ENCODE measurements around the gene HES1. TPM values are rescaled to one million over a fixed set of nuclear protein-coding genes. Genes with fewer than 3 reads are reported as not detected.
A peak's percentile ranks its signal among the peaks of the same experiment; 100 is the strongest.

HES1 gene
- total and polyA plus RNA-seq, 2 experiments from 2014 or later, result 42.7 to 60.8 TPM

GRCh38 chr3:194103505-194103904, 32.4 kb upstream of the HES1 start (continued):
- TF ChIP-seq, protein P1, sequence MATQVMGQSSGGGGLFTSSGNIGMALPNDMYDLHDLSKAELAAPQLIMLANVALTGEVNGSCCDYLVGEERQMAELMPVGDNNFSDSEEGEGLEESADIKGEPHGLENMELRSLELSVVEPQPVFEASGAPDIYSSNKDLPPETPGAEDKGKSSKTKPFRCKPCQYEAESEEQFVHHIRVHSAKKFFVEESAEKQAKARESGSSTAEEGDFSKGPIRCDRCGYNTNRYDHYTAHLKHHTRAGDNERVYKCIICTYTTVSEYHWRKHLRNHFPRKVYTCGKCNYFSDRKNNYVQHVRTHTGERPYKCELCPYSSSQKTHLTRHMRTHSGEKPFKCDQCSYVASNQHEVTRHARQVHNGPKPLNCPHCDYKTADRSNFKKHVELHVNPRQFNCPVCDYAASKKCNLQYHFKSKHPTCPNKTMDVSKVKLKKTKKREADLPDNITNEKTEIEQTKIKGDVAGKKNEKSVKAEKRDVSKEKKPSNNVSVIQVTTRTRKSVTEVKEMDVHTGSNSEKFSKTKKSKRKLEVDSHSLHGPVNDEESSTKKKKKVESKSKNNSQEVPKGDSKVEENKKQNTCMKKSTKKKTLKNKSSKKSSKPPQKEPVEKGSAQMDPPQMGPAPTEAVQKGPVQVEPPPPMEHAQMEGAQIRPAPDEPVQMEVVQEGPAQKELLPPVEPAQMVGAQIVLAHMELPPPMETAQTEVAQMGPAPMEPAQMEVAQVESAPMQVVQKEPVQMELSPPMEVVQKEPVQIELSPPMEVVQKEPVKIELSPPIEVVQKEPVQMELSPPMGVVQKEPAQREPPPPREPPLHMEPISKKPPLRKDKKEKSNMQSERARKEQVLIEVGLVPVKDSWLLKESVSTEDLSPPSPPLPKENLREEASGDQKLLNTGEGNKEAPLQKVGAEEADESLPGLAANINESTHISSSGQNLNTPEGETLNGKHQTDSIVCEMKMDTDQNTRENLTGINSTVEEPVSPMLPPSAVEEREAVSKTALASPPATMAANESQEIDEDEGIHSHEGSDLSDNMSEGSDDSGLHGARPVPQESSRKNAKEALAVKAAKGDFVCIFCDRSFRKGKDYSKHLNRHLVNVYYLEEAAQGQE (IDR thresholded peaks at IDR 0.05; ENCODE audit: unreplicated experiment), result no peak
- TF ChIP-seq ETS1 (IDR thresholded peaks at IDR 0.05), result no peak

- Mint-ChIP-seq H3K27me3 (ENCODE audit: insufficient read depth, low read depth, poor library complexity) (peaks cover 5% of the 10 kb centered on the region), H3K9me3 (no peaks in the 10 kb centered on the region), H3K4me3 (no peak overlapping the region), H3K27ac (no peak overlapping the region), H3K36me3 (ENCODE audit: low read depth) (no peaks in the 10 kb centered on the region), H3K4me1 (peaks cover 8% of the 10 kb centered on the region)
- DNase-seq (ENCODE audit: low spot score) (no peak), ATAC-seq (peak; percentile 23; the same call in 1 of the 3 replicates)
- Histone ChIP-seq H3K36me3 (ENCODE audit: insufficient read depth) (no peaks in the 10 kb centered on the region), H2AFZ (no peak overlapping the region), H3K27me3 (ENCODE audit: insufficient read depth) (no peaks in the 10 kb centered on the region), H3K4me1 (ENCODE audit: insufficient read depth) (no peaks in the 10 kb centered on the region), H4K20me1 (replicated peaks; ENCODE audit: insufficient read depth) (no peaks in the 10 kb centered on the region), H3K4me3 (no peak overlapping the region), H3K4me2 (no peak overlapping the region), H3F3A (replicated peaks; ENCODE audit: low read depth) (no peaks in the 10 kb centered on the region), H3K9me2 (ENCODE audit: insufficient read depth) (peaks cover 3% of the 10 kb centered on the region; the same call in 1 of the 2 replicates), H3K27ac (ENCODE audit: low read depth) (no peak overlapping the region), H3K79me2 (replicated peaks; ENCODE audit: insufficient read depth) (no peaks in the 10 kb centered on the region)
- TF ChIP-seq POLR2AphosphoS5 (IDR thresholded peaks at IDR 0.05; ENCODE audit: low read depth), result no peak
- no peak for TF ChIP-seq EZH2phosphoT487 (IDR thresholded peaks at IDR 0.05; ENCODE audit: unreplicated experiment)
- TF ChIP-seq ZNF462 (CRISPR knock-in tag; IDR thresholded peaks at IDR 0.05), result no peak
- no peak for TF ChIP-seq CREB1 (CRISPR knock-in tag; IDR thresholded peaks at IDR 0.05; ENCODE audit: low read depth)
- TF ChIP-seq ETS1 (IDR thresholded peaks at IDR 0.05), result no peak
- no peak for TF ChIP-seq EZH2 (IDR thresholded peaks at IDR 0.05; ENCODE audit: low read depth, unreplicated experiment)
- TF ChIP-seq ZNF331 (CRISPR knock-in tag; IDR thresholded peaks at IDR 0.05; ENCODE audit: low read depth), result no peak
- TF ChIP-seq JUNB (IDR thresholded peaks at IDR 0.05; ENCODE audit: unreplicated experiment), result no peak
Measured at GRCh38 chr3:194103983-194104751, 31.8 kb upstream of the HES1 start.
